Endothelial cell of umbilical vein (primary cell): Measurements from ENCODE around the gene PTPN2. TPM values are rescaled to one million over a fixed set of nuclear protein-coding genes. Genes with fewer than 3 reads are reported as not detected.

Source experiments
- BruUV-seq: library from RNA; stranded (reverse); fragments of 400-500 nt; replicated peaks from 2 replicates; lab custom pipeline; 2021; lab: Mats Ljungman, UMichigan
- CTCF ChIA-PET: fragments of 300-600, 350-600 bp; sonication (Branson Sonifier 250); formaldehyde crosslinking; loops from one replicate; lab custom pipeline; 2021; ENCODE audit warnings: antibody characterized with exemption, inconsistent platforms; lab: Charles Lee
- POLR2A ChIA-PET: fragments of 300-600, 350-600 bp; sonication (Branson Sonifier 250); formaldehyde crosslinking; loops from one replicate; lab custom pipeline; 2021; ENCODE audit warnings: antibody characterized with exemption, inconsistent platforms; lab: Charles Lee
- DNase-seq: peaks from one replicate; pipeline ENCODE4 v3.0.0-alpha.2; 2011; ENCODE audit warnings: low read depth, low spot score
- FAIRE-seq: peaks from 2 replicates; lab custom pipeline; 2011; peaks lifted over from hg19 to GRCh38; lab: Jason Lieb, UNC
- H2AFZ ChIP-seq: 2 replicates; pipeline ENCODE4 v1.6.0; 2012; ENCODE audit warnings: low read depth, low read length, control low read depth, inconsistent platforms
- H3K27ac ChIP-seq: 2 replicates; pipeline ENCODE4 v1.5.1; 2011; ENCODE audit warnings: low read depth, mild to moderate bottlenecking, control low read depth, low read length, moderate library complexity; ENCODE audit not compliant: insufficient read depth
- H3K27me3 ChIP-seq, 2 experiments: 2 replicates each; pipeline versions ENCODE4 v1.6.0 to v1.6.1; 2011; ENCODE audit warnings: low read length in 2 of 2, mixed read lengths in 1 of 2; ENCODE audit not compliant: control insufficient read depth in 2 of 2, insufficient read depth in 2 of 2
- H3K36me3 ChIP-seq, 2 experiments: 2 replicates in 1 of 2; 3 replicates in 1 of 2; pipeline ENCODE4 v1.5.1; 2011; ENCODE audit warnings: low read length in 2 of 2, mild to moderate bottlenecking in 1 of 2, moderate library complexity in 1 of 2; ENCODE audit not compliant: control insufficient read depth in 2 of 2, insufficient read depth in 2 of 2; ENCODE audit errors: extremely low read depth in 1 of 2
- H3K4me1 ChIP-seq: 3 replicates; pipeline ENCODE4 v1.5.1; 2011; ENCODE audit warnings: mild to moderate bottlenecking, low read length; ENCODE audit not compliant: control insufficient read depth, insufficient read depth; ENCODE audit errors: extremely low read depth
- H3K4me2 ChIP-seq: 2 replicates; pipeline ENCODE4 v1.6.1; 2011; ENCODE audit warnings: low read length, control low read depth, mixed read lengths; ENCODE audit not compliant: insufficient read depth
- H3K4me3 ChIP-seq, 3 experiments: fragments of 200-600 bp in 1 of 3; sonication (generic), shearing (Covaris generic) in 1 of 3; replicated peaks in 1 of 3; 2 replicates each; pipeline ENCODE4 v1.5.1; 2011 to 2016; ENCODE audit warnings: control low read depth in 3 of 3, low read length in 3 of 3, mild to moderate bottlenecking in 2 of 3, inconsistent platforms in 1 of 3, low read depth in 1 of 3, moderate library complexity in 1 of 3; ENCODE audit not compliant: insufficient read depth in 1 of 3
- H3K79me2 ChIP-seq: 2 replicates; pipeline ENCODE4 v1.6.0; 2012; ENCODE audit warnings: low read length, inconsistent platforms; ENCODE audit not compliant: control insufficient read depth, insufficient read depth
- H3K9ac ChIP-seq: replicated peaks from 2 replicates; pipeline ENCODE3; 2011; ENCODE audit warnings: low read length, control low read depth; ENCODE audit not compliant: insufficient read depth; ENCODE audit errors: extremely low read depth
- H3K9me1 ChIP-seq: replicated peaks from 3 replicates; pipeline ENCODE4 v1.6.0; 2011; ENCODE audit warnings: mild to moderate bottlenecking, low read length; ENCODE audit not compliant: control insufficient read depth, insufficient read depth; ENCODE audit errors: extremely low read depth
- H3K9me3 ChIP-seq: replicated peaks from 2 replicates; pipeline ENCODE4 v1.5.1; 2012; ENCODE audit warnings: low read length, inconsistent platforms; ENCODE audit not compliant: control insufficient read depth, insufficient read depth
- H4K20me1 ChIP-seq: replicated peaks from 2 replicates; pipeline ENCODE3; 2011; ENCODE audit warnings: mild to moderate bottlenecking, low read length; ENCODE audit not compliant: control insufficient read depth, insufficient read depth; ENCODE audit errors: extremely low read depth
- FOS ChIP-seq: IDR thresholded peaks from 2 replicates; pipeline ENCODE4 v1.6.1; 2011; ENCODE audit warnings: mild to moderate bottlenecking, low read length, moderate library complexity, borderline replicate concordance; ENCODE audit not compliant: insufficient read depth
- GATA2 ChIP-seq: IDR thresholded peaks from 2 replicates; pipeline ENCODE4 v1.7.0; 2011; ENCODE audit warnings: low read depth, mild to moderate bottlenecking, moderate library complexity, mixed read lengths, low read length; ENCODE audit not compliant: insufficient read length, insufficient read depth
- MAX ChIP-seq: IDR thresholded peaks from 2 replicates; pipeline ENCODE4 v1.6.1; 2011; ENCODE audit not compliant: insufficient read depth, insufficient read length
- POLR2AphosphoS5 ChIP-seq: IDR thresholded peaks from 2 replicates; pipeline ENCODE4 v1.6.1; 2012; ENCODE audit warnings: low read depth, mild to moderate bottlenecking, control low read depth, low read length, moderate library complexity; ENCODE audit not compliant: insufficient read depth
- dilution Hi-C: fragments of 300-500 bp; cut with MboI; formaldehyde crosslinking; loops from one replicate; pipeline ENCODE4 v1.15.0; 2019; ENCODE audit warnings: low sequenced_read_pairs; ENCODE audit not compliant: extremely low pct_ligation_motif_present
- intact Hi-C: fragments of 100-400 bp; cut with micrococcal nuclease; formaldehyde crosslinking; loops from one replicate; pipeline ENCODE4 v1.10.0; 2022
- polyA plus RNA-seq, 4 experiments: library from polyadenylated mRNA; depleted of rRNA in 3 of 4; stranded (reverse) in 3 of 4; unstranded in 1 of 4; fragments of >200 nt; gene quantifications; 2 replicates each; pipeline versions ENCODE4 v1.2.1 to v1.2.3, GENCODE V29; 2011 to 2012; ENCODE audit warnings: missing spikeins in 1 of 4
- total RNA-seq: library from RNA; stranded (reverse); gene quantifications from 2 replicates; pipeline ENCODE4 v1.2.3, GENCODE V29; 2021

Gene PTPN2
- total and polyA plus RNA-seq, 2 donors (not counting 3 experiments of a cell fraction or from before 2014, with no cell fraction given), result 8.2 to 20.9 TPM

DNA sequence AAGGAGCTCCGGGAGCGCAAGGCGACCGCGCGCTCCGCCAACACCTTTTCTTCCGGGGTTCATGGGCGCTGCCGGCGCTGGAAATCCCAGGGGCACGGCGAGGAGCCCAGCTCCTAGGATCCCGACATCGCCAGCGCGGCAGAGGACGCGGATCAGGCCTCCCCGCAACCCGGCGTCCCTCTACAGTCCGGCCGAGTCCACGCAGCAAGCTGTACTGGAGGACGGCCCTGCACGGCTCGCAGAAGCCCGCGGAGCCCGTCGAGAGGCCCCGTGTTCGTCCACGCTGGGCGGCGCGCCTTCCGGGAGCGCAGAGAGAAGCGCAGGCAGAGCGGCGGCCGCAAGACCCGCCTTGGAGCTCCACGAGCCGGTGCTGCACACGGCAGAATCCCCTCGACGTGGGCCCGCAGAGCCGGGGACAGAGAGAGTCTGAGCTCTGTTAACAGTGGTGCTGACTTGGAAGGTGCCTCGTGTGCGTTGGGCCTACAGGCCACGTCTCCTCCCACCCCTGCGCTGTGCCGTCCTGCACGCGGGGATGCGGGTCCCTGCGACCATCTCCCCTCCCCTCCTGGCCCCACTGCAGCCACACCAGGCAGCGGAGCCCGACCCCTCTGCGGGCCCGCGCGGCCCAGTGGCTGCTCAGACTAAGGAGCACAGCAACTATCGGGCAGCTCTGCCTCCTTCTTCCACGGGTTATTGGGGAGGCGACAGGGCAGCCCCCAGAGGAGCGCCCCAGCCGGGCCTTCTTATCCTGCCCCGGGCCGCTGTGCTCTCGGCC is 28.1 kb upstream of the PTPN2 start:
- peak overlapping the region; percentile 74 for H2AFZ ChIP-seq
- dilution Hi-C loops (no loop called here), intact Hi-C loops (no loop called here)
- H3K9ac ChIP-seq, result no peak overlapping the region
- H3K4me2 ChIP-seq, result peak overlapping the region; percentile 22
- H3K36me3 ChIP-seq, result no peaks in the 10 kb centered on the region
- H3K27me3 ChIP-seq, result peaks cover 16 to 39% of the 10 kb centered on the region in 2 experiments
- H3K27ac ChIP-seq, result no peak overlapping the region
- peaks cover 13% of the 10 kb centered on the region for H3K4me1 ChIP-seq
- TF ChIP-seq POLR2AphosphoS5 (no peak), FOS (no peak), GATA2 (no peak), MAX (no peak)
- H3K79me2 ChIP-seq, result no peaks in the 10 kb centered on the region
- ChIA-PET CTCF (interaction anchor here (1.2 to 1.9 kb wide), 3 partner anchors 17 to 168 kb away, joined by 3 to 6 read pairs (median 6); no protein-coding TSS in a partner anchor), POLR2A (interaction anchor here (0.6 kb wide), 1 partner anchor 83 kb away, joined by 5 read pairs; no protein-coding TSS in a partner anchor)
- no peaks in the 10 kb centered on the region for H4K20me1 ChIP-seq
- H3K4me3 ChIP-seq, result no peak overlapping the region
- H3K9me3 ChIP-seq, result no peaks in the 10 kb centered on the region
- DNase-seq (no peak), FAIRE-seq (no peak)
- no peaks in the 10 kb centered on the region for H3K9me1 ChIP-seq
- BruUV-seq, result no TSS peak
